CD4-positive, alpha-beta T cell (primary cell): ENCODE data around the gene PHIP. TPM values are rescaled to one million over a fixed set of nuclear protein-coding genes. Genes with fewer than 3 reads are reported as not detected.
A peak's percentile ranks its signal among the peaks of the same experiment; 100 is the strongest.

Experiments
- ATAC-seq: fragments of 200-7000 bp; cut with Tn5 transposase; one replicate; pipeline ENCODE4 v1.10.0; 2022; ENCODE audit warnings: mild to moderate bottlenecking; ENCODE audit not compliant: poor library complexity
- CTCF ChIA-PET: fragments of 350-600 bp; sonication (Branson Sonifier 250); formaldehyde crosslinking; loops from one replicate; lab custom pipeline; 2021; ENCODE audit warnings: antibody characterized with exemption, inconsistent platforms; lab: Charles Lee
- POLR2A ChIA-PET: fragments of 350-600 bp; sonication (Branson Sonifier 250); formaldehyde crosslinking; loops from one replicate; lab custom pipeline; 2021; ENCODE audit warnings: antibody characterized with exemption, inconsistent platforms; lab: Charles Lee
- DNase-seq, 14 experiments: peaks; one replicate each; pipeline ENCODE4 v3.0.0-alpha.2; 2013 to 2020; ENCODE audit warnings: mixed read lengths in 2 of 14
- H3K27ac ChIP-seq, 2 donors: one replicate each; pipeline versions ENCODE4 v1.5.1 to v1.7.0; 2013; ENCODE audit warnings: low read length in 2 of 2, low read depth in 1 of 2, mild to moderate bottlenecking in 1 of 2
- H3K27me3 ChIP-seq, 2 experiments: 1 replicate in 1 of 2; 2 replicates in 1 of 2; pipeline versions ENCODE4 v1.6.1 to v1.7.0; 2013; ENCODE audit warnings: low read length in 2 of 2, control low read depth in 1 of 2, mild to moderate bottlenecking in 1 of 2, moderate library complexity in 1 of 2; ENCODE audit not compliant: insufficient read depth in 2 of 2, control insufficient read depth in 1 of 2
- H3K36me3 ChIP-seq: one replicate; pipeline ENCODE4 v1.6.1; 2013; ENCODE audit warnings: low read length, control low read depth; ENCODE audit not compliant: insufficient read depth
- H3K4me1 ChIP-seq: one replicate; pipeline ENCODE4 v1.6.1; 2013; ENCODE audit warnings: low read length, control low read depth; ENCODE audit not compliant: insufficient read depth
- H3K4me3 ChIP-seq: one replicate; pipeline ENCODE4 v1.5.1; 2013; ENCODE audit warnings: mild to moderate bottlenecking, low read length, moderate library complexity
- H3K9me3 ChIP-seq, 2 experiments: 1 replicate in 1 of 2; 2 replicates in 1 of 2; pipeline versions ENCODE4 v1.6.1 to v1.7.0; 2013; ENCODE audit warnings: low read length in 2 of 2, mild to moderate bottlenecking in 2 of 2, control low read depth in 1 of 2, moderate library complexity in 1 of 2; ENCODE audit not compliant: control insufficient read depth in 1 of 2, insufficient read depth in 1 of 2
- H3K27ac Mint-ChIP-seq: one replicate; pipeline ENCODE4 v1.8.0; 2020; ENCODE audit warnings: mixed read lengths
- H3K27me3 Mint-ChIP-seq: one replicate; pipeline ENCODE4 v1.8.0; 2021; ENCODE audit warnings: mixed read lengths
- H3K36me3 Mint-ChIP-seq: one replicate; pipeline ENCODE4 v1.8.0; 2021; ENCODE audit warnings: low read depth, mixed read lengths
- H3K4me1 Mint-ChIP-seq: one replicate; pipeline ENCODE4 v1.8.0; 2021; ENCODE audit warnings: low read depth, mixed read lengths
- H3K4me3 Mint-ChIP-seq: one replicate; pipeline ENCODE4 v1.8.0; 2020; ENCODE audit warnings: mild to moderate bottlenecking, mixed read lengths
- H3K9me3 Mint-ChIP-seq: one replicate; pipeline ENCODE4 v1.8.0; 2020; ENCODE audit warnings: mixed read lengths
- CTCF ChIP-seq: fragments of 200-600 bp; IDR thresholded peaks from one replicate; pipeline ENCODE4 v1.8.0; 2022; ENCODE audit warnings: antibody characterized with exemption, mild to moderate bottlenecking
- intact Hi-C, 2 experiments: fragments of 100-400 bp; cut with DNase I in 1 of 2; cut with micrococcal nuclease in 1 of 2; formaldehyde crosslinking; loops; one replicate each; pipeline versions ENCODE4 v1.15.1 to v1.9.0; 2023 to 2025; cut with DNase I, micrococcal nuclease
- total RNA-seq, 174 experiments: library from RNA in 2 of 174; stranded (reverse) in 2 of 174; gene quantifications; one replicate each; pipeline ENCODE4 v1.2.3 and lab custom pipeline; 2021 to 2026

Gene PHIP
- total RNA-seq, 2 experiments from 2014 or later, result 35.7 to 36.9 TPM

GRCh38 chr6:79045966-79046365 lies 32.1 kb downstream of the PHIP start:
- Histone ChIP-seq H3K9me3 (no peaks in the 10 kb centered on the region), H3K27ac (no peak overlapping the region), H3K4me1 (peaks cover 4% of the 10 kb centered on the region), H3K27me3 (no peaks in the 10 kb centered on the region), H3K4me3 (no peak overlapping the region), H3K36me3 (peaks cover 23% of the 10 kb centered on the region)
- DNase-seq (peak in 1 of 14 experiments; percentile 7), ATAC-seq (peak; percentile 46)
- ChIA-PET POLR2A (interaction anchor here (3.3 kb wide), 1 partner anchor 32 kb away, joined by 14 read pairs; the partner anchor contains the start of gene PHIP), CTCF (interaction anchor here (1.6 kb wide), 1 partner anchor 14 kb away, joined by 4 read pairs; no protein-coding TSS in a partner anchor)
- intact Hi-C loops, result no loop called here
- Mint-ChIP-seq H3K36me3 (peaks cover 45% of the 10 kb centered on the region), H3K27ac (peak overlapping the region; percentile 8), H3K9me3 (peaks cover 2% of the 10 kb centered on the region), H3K27me3 (no peaks in the 10 kb centered on the region), H3K4me3 (no peak overlapping the region), H3K4me1 (peaks cover 70% of the 10 kb centered on the region)
- TF ChIP-seq CTCF, result no peak

DNA sequence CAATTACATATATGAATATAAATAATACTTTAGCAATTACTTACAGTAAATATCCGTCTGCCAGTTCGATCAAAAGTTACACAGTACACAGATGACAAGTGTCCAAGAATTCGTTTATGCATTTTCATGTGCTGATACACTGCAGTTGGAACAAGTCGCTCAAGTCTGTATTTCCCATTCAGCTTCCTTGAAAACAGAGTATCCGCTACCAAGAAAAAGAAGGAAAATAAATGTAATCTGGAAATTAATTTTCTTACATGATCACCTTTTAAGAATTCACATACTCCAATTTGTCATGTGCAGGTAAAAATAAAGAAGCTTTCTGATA lies 35.3 kb downstream of the PHIP start:
- no peaks in the 10 kb centered on the region for H3K9me3 Mint-ChIP-seq
- Histone ChIP-seq H3K27ac (no peak overlapping the region), H3K4me3 (no peak overlapping the region), H3K27me3 (no peaks in the 10 kb centered on the region), H3K4me1 (peaks cover 4% of the 10 kb centered on the region), H3K36me3 (peaks cover 27% of the 10 kb centered on the region), H3K9me3 (no peaks in the 10 kb centered on the region)
- DNase-seq, result no peak
- H3K36me3 Mint-ChIP-seq, result peaks cover 52% of the 10 kb centered on the region
- TF ChIP-seq CTCF, result no peak
- POLR2A ChIA-PET, result interaction anchor here (1.5 kb wide), 1 partner anchor 35 kb away, joined by 15 read pairs; the partner anchor contains the start of gene PHIP
- H3K27ac Mint-ChIP-seq, result peak overlapping the region; percentile 9
- ATAC-seq, result no peak
- intact Hi-C loops, result loop anchor here (5.0 kb wide), 1 partner anchor 35 kb away; the partner anchor contains the start of gene PHIP (in 2 of the 2)
- H3K4me3 Mint-ChIP-seq, result peak overlapping the region; percentile 42
- peaks cover 70% of the 10 kb centered on the region for H3K4me1 Mint-ChIP-seq
- CTCF ChIA-PET, result interaction anchor here (0.6 to 1.1 kb wide), 3 partner anchors 10 to 90 kb away, joined by 3 read pairs; no protein-coding TSS in a partner anchor
- H3K27me3 Mint-ChIP-seq, result no peaks in the 10 kb centered on the region

DNA sequence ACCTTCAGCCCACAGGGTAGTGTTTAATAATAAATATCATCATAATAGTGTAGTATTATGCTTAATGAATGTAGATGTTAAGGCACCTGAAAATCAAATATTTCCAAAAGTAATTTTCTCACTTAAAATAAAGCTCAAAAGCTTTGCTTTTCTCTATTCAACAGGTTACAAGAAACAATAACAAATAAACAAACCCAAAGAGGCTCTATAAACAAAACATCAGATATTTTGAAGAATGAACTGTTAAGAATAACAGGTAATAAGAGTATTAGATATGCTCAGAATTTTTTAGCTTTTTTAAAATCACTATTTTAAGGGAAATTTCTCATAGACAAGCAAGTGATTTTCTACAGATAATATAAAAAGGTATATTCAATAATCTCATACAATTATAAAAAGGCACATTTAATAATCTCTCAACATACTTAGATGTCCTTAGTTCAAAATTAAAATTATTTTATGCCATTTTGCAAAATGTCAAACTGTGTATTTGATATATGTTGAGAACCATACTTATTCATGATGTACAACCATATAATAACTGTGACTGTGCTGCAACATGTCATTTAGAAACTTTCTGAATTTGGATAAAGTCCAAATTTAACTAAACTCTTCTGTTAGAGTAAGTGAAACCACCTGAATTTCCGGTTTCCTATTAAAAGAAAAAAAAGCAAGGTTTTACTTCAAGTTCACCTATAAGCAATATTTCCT lies 35.8 kb downstream of the PHIP start:
- H3K36me3 Mint-ChIP-seq, result peaks cover 54% of the 10 kb centered on the region

More for the DNA sequence above, 35.8 kb downstream of the PHIP start:
- intact Hi-C loops, result loop anchor here (5.0 kb wide), 1 partner anchor 35 kb away; the partner anchor contains the start of gene PHIP (in 2 of the 2)
- POLR2A ChIA-PET, result interaction anchor here (1.2 to 1.5 kb wide), 2 partner anchors 35 to 36 kb away, joined by 3 to 15 read pairs; partner anchors contain the start of gene PHIP
- peak; percentile 39 for ATAC-seq
- H3K9me3 ChIP-seq, result no peaks in the 10 kb centered on the region
- no peak overlapping the region for H3K27ac Mint-ChIP-seq
- H3K27ac ChIP-seq, result no peak overlapping the region
- H3K9me3 Mint-ChIP-seq, result no peaks in the 10 kb centered on the region
- CTCF ChIA-PET, result interaction anchor here (1.1 kb wide), 1 partner anchor 16 kb away, joined by 3 read pairs; no protein-coding TSS in a partner anchor
- peaks cover 70% of the 10 kb centered on the region for H3K4me1 Mint-ChIP-seq
- no peak overlapping the region for H3K4me3 ChIP-seq
- H3K27me3 Mint-ChIP-seq, result no peaks in the 10 kb centered on the region
- peaks cover 32% of the 10 kb centered on the region for H3K36me3 ChIP-seq
- H3K4me1 ChIP-seq, result peaks cover 4% of the 10 kb centered on the region
- DNase-seq, result peak in 3 of 14 experiments; percentile 8 to 47 (median 10)
- TF ChIP-seq CTCF, result no peak
- H3K4me3 Mint-ChIP-seq, result no peak overlapping the region
- no peaks in the 10 kb centered on the region for H3K27me3 ChIP-seq
